Skeletal muscle cell (primary cell): ENCODE results near the gene TBRG4.

Source experiments
- DNase-seq: peaks from one replicate; pipeline ENCODE4 v3.0.0-alpha.2; 2010; ENCODE audit warnings: low read depth
- H3K4me3 ChIP-seq: 2 replicates; pipeline ENCODE4 v1.5.1; 2011; ENCODE audit warnings: low read depth, mild to moderate bottlenecking, control low read depth, low read length, moderate library complexity

Gene TBRG4

GRCh38 chr7:45066409-45066808 lies 45.1 kb downstream of the TBRG4 start:
- DNase-seq: no peak

DNA sequence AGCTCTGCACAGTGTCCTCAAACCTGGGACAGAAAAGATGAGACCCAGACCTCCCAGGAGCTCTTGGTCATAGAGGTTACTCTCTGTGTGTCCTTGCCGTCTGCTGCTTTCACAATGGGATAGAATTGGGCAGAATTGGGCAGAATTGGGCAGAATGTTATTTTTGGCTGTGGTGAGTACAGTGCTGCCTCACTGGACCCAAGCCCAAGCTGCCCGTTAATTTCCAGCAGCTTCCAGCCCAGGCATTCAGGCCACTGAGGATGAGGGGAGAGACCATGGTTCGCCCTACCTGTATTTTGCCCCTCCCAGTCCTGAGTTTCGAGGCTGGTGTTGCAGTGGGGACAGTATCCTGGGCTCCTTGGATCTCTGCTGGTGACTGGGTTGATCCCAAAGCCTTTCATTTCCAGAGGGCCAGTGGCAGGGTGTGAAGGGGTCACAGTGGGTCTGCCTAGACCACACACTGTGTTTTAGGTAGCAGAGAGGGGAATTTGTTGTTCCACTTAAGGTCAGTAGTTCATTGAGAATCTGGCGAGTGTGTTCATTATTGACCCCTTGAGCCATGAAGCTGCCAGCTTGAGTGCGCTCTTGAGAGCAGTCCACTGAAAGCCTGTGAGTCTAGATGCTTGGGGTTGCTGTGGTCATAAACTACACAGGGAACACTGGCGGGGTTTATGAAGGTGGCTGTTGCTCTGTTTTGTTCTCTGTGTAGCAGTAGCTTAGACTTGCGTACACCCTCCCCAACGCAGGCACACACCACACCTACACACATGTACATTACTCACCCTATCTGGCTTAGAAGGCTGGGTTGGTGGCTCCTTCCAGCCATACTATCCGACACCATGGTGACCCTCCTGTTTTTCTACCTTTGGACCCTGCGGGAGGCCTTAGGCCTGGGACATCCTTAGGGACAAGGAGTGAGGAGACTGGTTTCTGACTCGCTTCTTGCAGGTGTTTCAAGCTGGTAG lies 46.2 kb downstream of the TBRG4 start:
- H3K4me3 ChIP-seq: no peak overlapping the region
- no peak for DNase-seq

More at GRCh38 chr7:45066409-45066808, 45.1 kb downstream of the TBRG4 start:
- no peak overlapping the region for H3K4me3 ChIP-seq

- no peak overlapping the region for H3K4me3 ChIP-seq
- DNase-seq: no peak
Observed at GRCh38 chr7:45064047-45064725, 47.3 kb downstream of the TBRG4 start.

- DNase-seq: no peak
- H3K4me3 ChIP-seq: no peak overlapping the region
Observed at GRCh38 chr7:45061806-45062425, 49.6 kb downstream of the TBRG4 start.

DNA sequence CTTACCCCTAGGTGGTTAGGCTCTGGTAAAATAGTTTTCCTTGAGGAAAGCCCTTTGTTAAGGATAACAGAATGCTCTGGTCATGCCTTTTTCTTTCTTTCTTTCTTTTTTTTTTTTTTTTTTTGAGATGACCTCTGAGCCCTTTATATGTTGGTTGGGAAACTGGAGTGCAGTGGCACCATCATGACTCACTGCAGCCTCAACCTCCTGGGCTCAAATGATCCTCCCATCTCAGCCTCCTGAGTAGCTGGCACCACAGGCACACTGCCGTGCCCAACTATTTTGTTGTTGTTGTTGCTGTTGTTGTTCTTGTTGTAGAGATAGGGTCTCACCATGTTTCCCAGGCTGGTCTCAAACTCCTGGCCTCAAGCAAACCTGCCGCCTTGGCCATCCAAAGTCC lies 50.1 kb downstream of the TBRG4 start:
- DNase-seq: no peak

GRCh38 chr7:45060295-45060694 lies 51.2 kb downstream of the TBRG4 start:
- no peak for DNase-seq
- H3K4me3 ChIP-seq: no peak overlapping the region

More for the DNA sequence above, 50.1 kb downstream of the TBRG4 start:
- no peak overlapping the region for H3K4me3 ChIP-seq

DNA sequence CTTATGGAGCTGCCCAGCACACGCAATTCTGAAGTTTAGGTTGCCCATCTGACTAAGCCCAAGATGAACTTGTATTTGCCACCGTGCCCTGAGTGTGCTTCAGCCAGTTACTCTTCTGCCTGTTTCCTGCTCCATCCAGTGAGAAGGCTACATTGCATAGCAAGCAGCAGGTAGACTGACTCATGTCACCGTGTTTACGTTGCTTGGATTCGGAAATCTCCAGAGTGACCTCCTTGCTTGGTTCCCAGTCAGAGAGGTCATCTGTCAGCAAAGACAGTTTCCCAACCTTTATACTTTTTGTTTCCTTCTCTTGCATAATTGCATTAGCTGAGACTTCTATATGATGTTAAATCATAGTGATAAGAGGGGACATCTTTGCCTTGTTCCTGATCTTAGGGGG lies 53.6 kb downstream of the TBRG4 start:
- no peak for DNase-seq

GRCh38 chr7:45055594-45056219 lies 55.8 kb downstream of the TBRG4 start:
- no peak for DNase-seq
- no peak overlapping the region for H3K4me3 ChIP-seq

More for the DNA sequence above, 53.6 kb downstream of the TBRG4 start:
- no peak overlapping the region for H3K4me3 ChIP-seq

DNA sequence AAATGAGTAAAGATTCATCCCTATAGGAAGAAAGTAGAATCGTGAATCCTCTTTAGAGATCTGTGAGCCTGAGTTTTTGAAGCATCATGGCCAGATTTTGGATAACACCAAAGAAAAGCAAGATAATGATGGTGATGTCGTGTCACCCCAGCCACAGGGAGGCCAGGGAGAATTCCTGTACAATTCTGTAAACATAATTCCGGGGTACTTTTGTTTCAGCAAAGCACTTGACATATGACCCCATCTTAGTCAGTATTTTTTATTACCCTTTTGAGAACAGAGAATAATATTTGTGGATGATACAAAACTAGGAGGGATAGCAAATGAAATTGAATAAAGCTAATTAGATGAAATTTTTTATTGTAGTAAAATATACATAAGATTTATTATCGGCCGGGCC lies 56.5 kb downstream of the TBRG4 start:
- H3K4me3 ChIP-seq: no peak overlapping the region

GRCh38 chr7:45054442-45054841 lies 57.1 kb downstream of the TBRG4 start:
- H3K4me3 ChIP-seq: no peak overlapping the region
- DNase-seq: no peak

More for the DNA sequence above, 56.5 kb downstream of the TBRG4 start:
- DNase-seq: no peak

- no peak overlapping the region for H3K4me3 ChIP-seq
- DNase-seq: no peak
Observed at GRCh38 chr7:45053941-45054340, 57.6 kb downstream of the TBRG4 start.

- H3K4me3 ChIP-seq: no peak overlapping the region
- DNase-seq: no peak
Observed at GRCh38 chr7:45053401-45053800, 58.1 kb downstream of the TBRG4 start.

DNA sequence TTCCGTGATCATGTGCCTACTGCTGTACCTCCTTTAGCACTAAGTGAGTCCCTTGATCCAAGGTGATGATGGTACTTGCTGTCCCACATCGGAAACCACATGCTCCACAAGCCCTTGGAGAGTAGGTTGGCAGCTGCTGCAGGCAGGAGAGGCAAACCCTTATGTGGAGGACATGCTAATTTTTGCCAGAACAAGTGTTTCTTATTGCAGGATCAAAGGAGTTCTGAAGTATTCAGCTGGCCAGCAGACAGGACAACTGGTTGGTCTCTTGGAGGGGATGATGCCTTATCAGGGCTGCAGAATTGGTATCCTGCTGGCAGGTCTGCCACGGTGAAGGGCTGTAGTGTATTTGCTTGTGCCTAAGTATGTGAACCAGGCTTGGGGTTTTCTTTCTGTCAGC lies 59.5 kb downstream of the TBRG4 start:
- no peak overlapping the region for H3K4me3 ChIP-seq
- DNase-seq: no peak

DNA sequence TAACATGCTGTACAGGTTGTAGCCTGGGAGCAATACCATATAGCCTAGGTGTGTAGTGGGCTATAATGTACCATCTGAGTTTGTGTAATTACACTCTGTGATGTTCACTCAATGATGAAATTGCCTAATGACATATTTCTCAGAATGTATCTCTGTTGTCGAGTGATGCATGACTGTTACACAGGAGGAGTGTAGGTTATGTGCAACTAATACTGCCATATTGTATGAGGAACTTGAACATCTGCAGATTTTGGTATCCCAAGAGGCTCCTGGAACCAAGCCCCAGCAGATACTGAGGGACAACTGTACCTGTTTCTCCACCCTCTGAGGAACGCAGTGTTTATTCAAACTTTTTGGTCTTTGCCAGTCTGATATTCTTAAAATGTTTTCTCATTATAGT lies 61.3 kb downstream of the TBRG4 start:
- DNase-seq: no peak
- no peak overlapping the region for H3K4me3 ChIP-seq
